Effector memory CD8-positive, alpha-beta T cell (primary cell): ENCODE data around the gene CATSPERD.

Experiments
- ATAC-seq: fragments of 150-1000 bp; cut with Tn5 transposase; replicated peaks from 2 replicates; pipeline ENCODE4 v1.10.0; 2021; ENCODE audit warnings: mild to moderate bottlenecking, moderate library complexity
- DNase-seq, 3 experiments: peaks; one replicate each; pipeline ENCODE4 v3.0.0; 2021
- H3K27ac Mint-ChIP-seq, 2 donors: one replicate each; pipeline ENCODE4 v1.8.0; 2022; ENCODE audit warnings: mild to moderate bottlenecking in 2 of 2, mixed read lengths in 2 of 2, moderate library complexity in 2 of 2
- H3K27me3 Mint-ChIP-seq, 2 donors: one replicate each; pipeline ENCODE4 v1.8.0; 2022; ENCODE audit warnings: mixed read lengths in 2 of 2
- H3K36me3 Mint-ChIP-seq: one replicate; pipeline ENCODE4 v1.8.0; 2022; ENCODE audit warnings: mild to moderate bottlenecking, moderate library complexity, mixed read lengths; ENCODE audit not compliant: insufficient read depth
- H3K4me1 Mint-ChIP-seq, 2 donors: one replicate each; pipeline ENCODE4 v1.8.0; 2022; ENCODE audit warnings: low read depth in 2 of 2, mixed read lengths in 2 of 2
- H3K4me3 Mint-ChIP-seq, 2 donors: one replicate each; pipeline ENCODE4 v1.8.0; 2022; ENCODE audit warnings: mild to moderate bottlenecking in 2 of 2, mixed read lengths in 2 of 2, moderate library complexity in 2 of 2
- H3K9me3 Mint-ChIP-seq, 2 donors: one replicate each; pipeline ENCODE4 v1.8.0; 2022; ENCODE audit warnings: mixed read lengths in 2 of 2

CATSPERD gene

DNA sequence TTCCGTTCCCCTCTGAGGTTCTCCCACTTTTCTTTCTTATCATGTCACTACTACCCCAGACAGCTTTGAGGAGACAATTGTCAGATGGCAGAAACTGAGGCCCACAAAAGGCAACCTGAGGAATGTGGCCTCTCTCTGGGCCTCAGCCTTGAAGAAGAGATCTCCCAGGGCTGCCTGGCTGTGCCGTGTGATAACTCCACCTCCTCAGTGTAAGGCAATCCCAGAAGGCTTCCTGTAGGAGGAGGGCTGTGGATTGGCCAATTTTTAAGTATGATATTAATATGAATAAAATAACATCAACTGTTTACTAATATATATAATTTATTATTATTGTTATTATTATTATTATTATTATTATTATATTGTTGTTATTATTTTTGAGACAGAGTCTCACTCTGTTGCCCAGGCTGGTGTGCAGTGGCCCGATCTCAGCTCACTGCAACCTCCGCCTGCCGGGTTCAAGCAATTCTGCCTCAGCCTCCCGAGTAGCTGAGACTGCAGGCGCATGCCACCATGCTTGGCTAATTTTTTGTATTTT, 75.0 kb downstream of the CATSPERD start:
- Mint-ChIP-seq H3K4me3 (no peak overlapping the region), H3K9me3 (peaks cover 0 to 2% of the 10 kb centered on the region in 2 donors), H3K36me3 (peaks cover 11% of the 10 kb centered on the region), H3K4me1 (peaks cover 6 to 7% of the 10 kb centered on the region in 2 donors), H3K27me3 (peaks cover 26 to 30% of the 10 kb centered on the region in 2 donors), H3K27ac (no peak overlapping the region)
- DNase-seq: no peak
- no peak for ATAC-seq

DNA sequence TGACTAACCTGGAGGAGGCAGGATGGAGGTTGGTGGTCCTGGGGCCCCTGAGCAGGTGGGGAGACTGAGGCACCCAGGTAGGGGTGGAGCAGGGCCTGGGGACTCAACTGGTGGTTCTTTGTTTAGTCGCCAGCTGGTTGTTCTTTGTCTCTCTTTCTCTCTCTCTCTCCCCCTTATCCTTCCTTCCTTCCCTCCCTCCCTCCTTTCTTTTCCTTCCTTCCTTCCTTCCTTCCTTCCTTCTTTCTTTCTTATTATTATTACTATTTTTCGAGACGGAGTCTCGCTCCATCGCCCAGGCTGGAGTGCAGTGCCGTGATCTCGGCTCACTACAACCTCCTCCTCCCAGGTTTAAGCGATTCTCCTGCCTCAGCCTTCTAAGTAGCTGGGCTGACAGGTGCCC, 77.8 kb downstream of the CATSPERD start:
- Mint-ChIP-seq H3K9me3 (no peaks in the 10 kb centered on the region), H3K36me3 (no peaks in the 10 kb centered on the region), H3K27me3 (peaks cover 36 to 56% of the 10 kb centered on the region in 2 donors), H3K4me3 (no peak overlapping the region), H3K4me1 (peaks cover 1 to 3% of the 10 kb centered on the region in 2 donors), H3K27ac (no peak overlapping the region)
- ATAC-seq (no peak), DNase-seq (no peak)

GRCh38 chr19:5799247-5800241, 79.1 kb downstream of the CATSPERD start:
- Mint-ChIP-seq H3K4me1 (peaks cover 12 to 14% of the 10 kb centered on the region in 2 donors), H3K27me3 (peaks cover 36 to 68% of the 10 kb centered on the region in 2 donors), H3K27ac (peak overlapping the region in 1 of 2 donors; percentile 56), H3K36me3 (no peaks in the 10 kb centered on the region), H3K4me3 (no peak overlapping the region), H3K9me3 (no peaks in the 10 kb centered on the region)
- ATAC-seq: no peak
- no peak for DNase-seq

- Mint-ChIP-seq H3K27me3 (peaks cover 36 to 68% of the 10 kb centered on the region in 2 donors), H3K27ac (no peak overlapping the region)
- DNase-seq: no peak
Measured at GRCh38 chr19:5800361-5801270, 80.2 kb downstream of the CATSPERD start.

DNA sequence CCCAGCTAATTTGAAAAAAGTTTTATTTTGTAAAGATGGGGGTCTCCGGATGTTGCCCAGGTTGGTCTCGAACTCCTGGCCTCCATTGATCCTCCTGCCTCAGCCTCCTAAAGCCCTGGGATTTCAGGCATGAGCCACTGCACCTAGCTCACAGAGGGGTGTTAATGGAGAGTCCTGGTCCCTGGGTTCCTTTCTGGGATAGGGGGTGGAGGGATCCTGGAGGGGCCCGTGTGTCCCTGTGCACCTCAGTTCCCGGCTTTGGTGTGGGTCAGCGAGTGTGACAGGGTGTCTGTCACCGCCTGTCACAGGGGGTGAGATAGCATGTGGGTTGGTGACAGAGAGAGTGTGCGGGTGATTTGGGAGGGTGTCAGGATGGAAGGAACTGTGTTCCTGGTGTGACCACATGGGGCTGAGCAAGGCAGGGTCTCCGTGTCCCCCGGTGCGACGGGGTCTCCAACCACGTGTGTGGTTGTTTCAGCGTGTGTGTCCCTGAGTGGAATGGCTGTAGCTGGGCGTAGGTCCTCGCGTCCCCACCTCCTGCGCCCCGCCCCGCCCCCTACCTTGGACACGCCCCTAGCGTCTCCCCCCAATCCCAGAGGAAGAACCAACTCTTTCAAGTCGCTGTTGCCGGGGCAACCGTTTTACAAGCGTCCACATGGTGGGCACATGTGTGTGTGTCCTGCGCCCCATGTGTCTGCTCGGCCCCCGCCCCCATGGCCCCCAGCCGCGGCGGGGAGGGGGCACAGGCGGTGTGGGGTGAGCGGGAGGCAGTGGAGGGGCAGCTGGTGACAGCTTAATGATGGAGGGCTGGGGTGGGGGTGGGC, 81.6 kb downstream of the CATSPERD start:
- Mint-ChIP-seq H3K36me3 (peaks cover 4% of the 10 kb centered on the region), H3K4me1 (peaks cover 13 to 14% of the 10 kb centered on the region in 2 donors), H3K9me3 (no peaks in the 10 kb centered on the region), H3K4me3 (peak overlapping the region; percentile 14 to 27), H3K27me3 (peaks cover 36 to 68% of the 10 kb centered on the region in 2 donors), H3K27ac (peak overlapping the region in 1 of 2 donors; percentile 49)
- DNase-seq (no peak), ATAC-seq (no peak)

More at GRCh38 chr19:5800361-5801270, 80.2 kb downstream of the CATSPERD start:
- Mint-ChIP-seq H3K9me3 (no peaks in the 10 kb centered on the region), H3K4me3 (no peak overlapping the region), H3K4me1 (peaks cover 13 to 14% of the 10 kb centered on the region in 2 donors), H3K36me3 (peaks cover 3% of the 10 kb centered on the region)
- no peak for ATAC-seq

- peaks cover 29 to 59% of the 10 kb centered on the region in 2 donors for H3K27me3 Mint-ChIP-seq
- ATAC-seq (no peak), DNase-seq (no peak)
- H3K4me3 Mint-ChIP-seq: peak overlapping the region; percentile 77 to 87
- H3K4me1 Mint-ChIP-seq: peaks cover 13 to 14% of the 10 kb centered on the region in 2 donors
- H3K36me3 Mint-ChIP-seq: peaks cover 4% of the 10 kb centered on the region
- no peak overlapping the region for H3K27ac Mint-ChIP-seq
- no peaks in the 10 kb centered on the region for H3K9me3 Mint-ChIP-seq
Measured at GRCh38 chr19:5803441-5803751, 83.0 kb downstream of the CATSPERD start.

GRCh38 chr19:5803752-5804515, 83.5 kb downstream of the CATSPERD start:
- Mint-ChIP-seq H3K27me3 (peaks cover 24 to 53% of the 10 kb centered on the region in 2 donors), H3K9me3 (no peaks in the 10 kb centered on the region), H3K4me3 (peak overlapping the region; percentile 77 to 87), H3K36me3 (peaks cover 4% of the 10 kb centered on the region), H3K27ac (peak overlapping the region; percentile 8 to 90), H3K4me1 (peaks cover 13 to 14% of the 10 kb centered on the region in 2 donors)
- ATAC-seq (peak; percentile 94), DNase-seq (peak; percentile 87 to 90 (median 90))

- Mint-ChIP-seq H3K4me1 (peaks cover 13 to 14% of the 10 kb centered on the region in 2 donors), H3K27me3 (peaks cover 15 to 45% of the 10 kb centered on the region in 2 donors), H3K27ac (peak within 1 kb of the TSS; percentile 8 to 90), H3K4me3 (peak within 1 kb of the TSS; percentile 77 to 87), H3K36me3 (peaks cover 4% of the 10 kb centered on the region), H3K9me3 (no peaks in the 10 kb centered on the region)
- ATAC-seq (peak; percentile 34), DNase-seq (no peak)
Measured at GRCh38 chr19:5804516-5805461, 84.4 kb downstream of the CATSPERD start, which contains the start of gene NRTN. NRTN (plus strand) TSS chr19:5805067; CDS start chr19:5824166, 19,099 bp downstream.

DNA sequence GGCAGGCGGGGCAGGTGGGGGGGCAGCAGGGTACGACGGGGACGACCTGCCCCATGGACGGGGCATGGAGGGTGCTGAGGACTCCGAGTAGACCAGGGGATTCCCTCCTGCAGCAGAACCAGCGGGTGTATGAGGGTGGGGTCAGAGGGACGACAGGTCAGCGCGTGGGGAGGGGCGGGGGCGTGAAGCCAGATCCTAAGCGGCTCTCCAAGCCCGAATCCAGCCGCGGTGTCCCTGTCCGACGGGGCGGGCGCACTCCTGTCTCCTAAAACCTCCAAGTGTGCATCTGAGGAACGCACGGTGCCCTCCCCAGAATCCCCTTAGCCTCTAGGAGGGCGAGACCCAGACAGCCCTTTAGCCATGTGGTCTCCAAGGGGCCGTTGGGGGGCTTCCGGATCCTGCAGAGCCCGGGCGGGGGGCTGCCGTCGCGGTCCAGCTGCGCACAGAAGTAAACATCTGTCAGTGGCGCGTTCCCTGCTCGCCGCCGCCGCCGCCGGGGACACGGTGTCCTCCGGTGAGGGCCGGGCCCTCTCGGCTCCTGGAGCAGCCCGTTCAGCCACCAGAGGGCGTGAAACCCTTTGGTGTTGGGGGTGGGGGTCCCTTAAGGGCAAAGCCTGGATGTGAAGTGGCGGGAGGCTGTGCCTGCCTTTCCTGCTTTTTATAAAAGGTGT, 85.2 kb downstream of the CATSPERD start:
- Mint-ChIP-seq H3K9me3 (no peaks in the 10 kb centered on the region), H3K27ac (no peak overlapping the region), H3K4me3 (peak overlapping the region; percentile 33 to 62), H3K36me3 (peaks cover 4% of the 10 kb centered on the region), H3K27me3 (peaks cover 9 to 37% of the 10 kb centered on the region in 2 donors), H3K4me1 (peaks cover 13 to 14% of the 10 kb centered on the region in 2 donors)
- ATAC-seq: peak; percentile 13
- peak; percentile 32 to 47 (median 39) for DNase-seq

DNA sequence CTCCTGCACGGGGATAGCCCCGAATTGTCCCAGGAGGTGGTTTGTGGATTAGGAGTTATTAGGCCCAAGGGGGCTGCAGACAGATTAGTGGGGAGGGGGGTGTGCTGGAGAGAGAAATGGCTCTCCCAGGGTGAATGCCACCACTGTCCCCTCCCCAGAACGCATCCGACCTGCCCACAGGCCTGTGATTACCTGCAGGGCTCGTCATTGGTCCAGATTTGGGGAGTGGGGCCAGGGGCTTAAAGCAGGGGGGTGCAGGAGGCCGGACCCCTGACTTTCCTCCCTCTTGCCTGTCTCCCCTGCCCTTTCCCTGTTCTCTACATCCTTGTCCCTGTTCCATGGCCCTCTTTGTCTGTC, 85.7 kb downstream of the CATSPERD start:
- peaks cover 6 to 32% of the 10 kb centered on the region in 2 donors for H3K27me3 Mint-ChIP-seq
- DNase-seq: no peak

GRCh38 chr19:5806905-5807304, 86.5 kb downstream of the CATSPERD start:
- DNase-seq (no peak), ATAC-seq (no peak)
- peaks cover 4% of the 10 kb centered on the region for H3K36me3 Mint-ChIP-seq
- no peak overlapping the region for H3K27ac Mint-ChIP-seq
- H3K9me3 Mint-ChIP-seq: no peaks in the 10 kb centered on the region
- H3K27me3 Mint-ChIP-seq: peaks cover 3 to 24% of the 10 kb centered on the region in 2 donors
- H3K4me1 Mint-ChIP-seq: peaks cover 12 to 13% of the 10 kb centered on the region in 2 donors
- H3K4me3 Mint-ChIP-seq: no peak overlapping the region

More for the DNA sequence above, 85.7 kb downstream of the CATSPERD start:
- peaks cover 13 to 14% of the 10 kb centered on the region in 2 donors for H3K4me1 Mint-ChIP-seq
- H3K36me3 Mint-ChIP-seq: peaks cover 4% of the 10 kb centered on the region
- no peaks in the 10 kb centered on the region for H3K9me3 Mint-ChIP-seq
- no peak for ATAC-seq
- H3K27ac Mint-ChIP-seq: no peak overlapping the region
- H3K4me3 Mint-ChIP-seq: peak overlapping the region; percentile 29 to 31
